ENCODE measurements around the gene MYCN. TPM values are rescaled to one million over a fixed set of nuclear protein-coding genes. Genes with fewer than 3 reads are reported as not detected.

The MYCN gene
- total and polyA plus RNA-seq, 2 donors (not counting 3 experiments of a cell fraction or from before 2014, with no cell fraction given), result 0.47 to 6.8 TPM

DNA sequence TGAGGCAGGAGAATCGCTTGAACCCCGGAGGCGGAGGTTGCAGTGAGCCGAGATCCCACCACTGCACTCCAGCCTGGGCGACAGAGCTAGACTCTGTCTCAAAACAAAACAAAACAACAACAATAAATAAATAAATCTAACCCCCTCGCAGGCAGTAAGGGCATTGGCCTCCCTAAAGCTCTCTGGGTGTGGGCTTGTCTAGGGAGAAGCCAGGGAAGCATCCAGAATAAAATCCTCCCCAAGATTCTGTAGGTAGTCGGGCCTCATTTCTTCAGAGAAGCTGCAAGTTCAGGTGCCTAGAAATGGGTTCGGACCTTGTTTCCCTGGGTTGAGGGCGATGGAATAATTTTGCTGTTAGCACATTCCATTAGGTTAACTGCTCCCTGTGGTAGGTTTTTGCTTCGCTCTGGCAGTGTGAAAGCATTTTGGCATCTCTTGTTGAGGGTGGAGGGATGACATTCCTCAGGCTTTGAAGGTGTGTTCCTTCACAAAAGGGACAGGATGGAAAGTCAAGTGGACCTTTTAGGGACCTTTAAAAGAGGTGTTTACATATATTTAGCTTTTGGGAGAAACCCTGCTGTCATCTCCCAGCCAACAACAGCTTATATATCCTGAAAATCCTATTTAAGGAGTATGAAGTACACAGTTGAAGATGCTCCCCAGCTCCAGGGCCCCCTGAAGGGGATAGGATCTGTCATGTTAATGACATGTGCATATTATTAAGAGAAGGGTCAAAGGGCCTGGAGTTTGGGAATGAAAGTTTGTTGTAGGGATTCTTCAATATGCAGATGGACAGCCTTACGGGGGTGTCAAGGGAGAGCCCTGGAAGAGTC lies 17.7 kb downstream of the MYCN start:
- no peak for DNase-seq (ENCODE audit: low read depth, low spot score)
- H2AFZ ChIP-seq (ENCODE audit: low read depth, low read length), result no peak overlapping the region
- FAIRE-seq, result no peak
- H3K9ac ChIP-seq (replicated peaks; ENCODE audit: extremely low read depth, insufficient read depth, low read length), result no peak overlapping the region
- dilution Hi-C loops (cut with MboI; ENCODE audit: extremely low pct_ligation_motif_present, low sequenced_read_pairs), result no loop called here
- ChIA-PET CTCF (no interaction called here), POLR2A (no interaction called here)
- H3K9me3 ChIP-seq (replicated peaks; ENCODE audit: control insufficient read depth, insufficient read depth, low read length), result no peaks in the 10 kb centered on the region
- H3K27me3 ChIP-seq (ENCODE audit: control insufficient read depth in 2 of 2, insufficient read depth in 2 of 2, low read length in 2 of 2), result no peaks in the 10 kb centered on the region
- no peak overlapping the region for H3K27ac ChIP-seq (ENCODE audit: insufficient read depth, low read depth, low read length)
- BruUV-seq (replicated peaks), result no TSS peak
- intact Hi-C loops (cut with micrococcal nuclease), result no loop called here
- H3K4me3 ChIP-seq (replicated peaks in 1 of 3; ENCODE audit: insufficient read depth in 1 of 3, low read depth in 1 of 3, low read length in 3 of 3), result no peak overlapping the region
- H3K36me3 ChIP-seq (ENCODE audit: control insufficient read depth in 2 of 2, extremely low read depth in 1 of 2, insufficient read depth in 2 of 2, low read length in 2 of 2), result no peaks in the 10 kb centered on the region
- TF ChIP-seq JUN (IDR thresholded peaks at IDR 0.05; ENCODE audit: borderline replicate concordance, insufficient read depth, insufficient read length, low read depth) (no peak), POLR2AphosphoS5 (IDR thresholded peaks at IDR 0.05; ENCODE audit: insufficient read depth, low read depth, low read length) (no peak), MYC (IDR thresholded peaks at IDR 0.05; ENCODE audit: low read depth, low read length) (no peak), GATA2 (IDR thresholded peaks at IDR 0.05; ENCODE audit: insufficient read depth, insufficient read length, low read depth, low read length) (no peak), FOS (IDR thresholded peaks at IDR 0.05; ENCODE audit: borderline replicate concordance, insufficient read depth, low read length) (no peak), EZH2 (IDR thresholded peaks at IDR 0.05; ENCODE audit: borderline replicate concordance, low read depth, low read length, severe bottlenecking) (no peak), POLR2A (IDR thresholded peaks at IDR 0.05; ENCODE audit: low read depth, low read length) (no peak)
- TF ChIP-seq, protein P1, sequence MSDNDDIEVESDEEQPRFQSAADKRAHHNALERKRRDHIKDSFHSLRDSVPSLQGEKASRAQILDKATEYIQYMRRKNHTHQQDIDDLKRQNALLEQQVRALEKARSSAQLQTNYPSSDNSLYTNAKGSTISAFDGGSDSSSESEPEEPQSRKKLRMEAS (IDR thresholded peaks at IDR 0.05; ENCODE audit: insufficient read depth, insufficient read length), result no peak
- TF ChIP-seq, protein P2, sequence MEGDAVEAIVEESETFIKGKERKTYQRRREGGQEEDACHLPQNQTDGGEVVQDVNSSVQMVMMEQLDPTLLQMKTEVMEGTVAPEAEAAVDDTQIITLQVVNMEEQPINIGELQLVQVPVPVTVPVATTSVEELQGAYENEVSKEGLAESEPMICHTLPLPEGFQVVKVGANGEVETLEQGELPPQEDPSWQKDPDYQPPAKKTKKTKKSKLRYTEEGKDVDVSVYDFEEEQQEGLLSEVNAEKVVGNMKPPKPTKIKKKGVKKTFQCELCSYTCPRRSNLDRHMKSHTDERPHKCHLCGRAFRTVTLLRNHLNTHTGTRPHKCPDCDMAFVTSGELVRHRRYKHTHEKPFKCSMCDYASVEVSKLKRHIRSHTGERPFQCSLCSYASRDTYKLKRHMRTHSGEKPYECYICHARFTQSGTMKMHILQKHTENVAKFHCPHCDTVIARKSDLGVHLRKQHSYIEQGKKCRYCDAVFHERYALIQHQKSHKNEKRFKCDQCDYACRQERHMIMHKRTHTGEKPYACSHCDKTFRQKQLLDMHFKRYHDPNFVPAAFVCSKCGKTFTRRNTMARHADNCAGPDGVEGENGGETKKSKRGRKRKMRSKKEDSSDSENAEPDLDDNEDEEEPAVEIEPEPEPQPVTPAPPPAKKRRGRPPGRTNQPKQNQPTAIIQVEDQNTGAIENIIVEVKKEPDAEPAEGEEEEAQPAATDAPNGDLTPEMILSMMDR (IDR thresholded peaks at IDR 0.05; ENCODE audit: extremely low read depth in 1 of 2, insufficient read depth in 1 of 2, low read depth in 1 of 2, low read length in 2 of 2), result no peak
- no peak overlapping the region for H3K4me2 ChIP-seq (ENCODE audit: insufficient read depth, low read length)
- H4K20me1 ChIP-seq (replicated peaks; ENCODE audit: control insufficient read depth, extremely low read depth, insufficient read depth, low read length), result no peaks in the 10 kb centered on the region
- H3K4me1 ChIP-seq (ENCODE audit: control insufficient read depth, extremely low read depth, insufficient read depth, low read length), result no peaks in the 10 kb centered on the region
- H3K79me2 ChIP-seq (ENCODE audit: control insufficient read depth, insufficient read depth, low read length), result no peaks in the 10 kb centered on the region
- H3K9me1 ChIP-seq (replicated peaks; ENCODE audit: control insufficient read depth, extremely low read depth, insufficient read depth, low read length), result no peaks in the 10 kb centered on the region

All from endothelial cell of umbilical vein (primary cell).